Epithelial cell of proximal tubule (primary cell): Measurements from ENCODE around the gene FBXL22. TPM values are rescaled to one million over a fixed set of nuclear protein-coding genes. Genes with fewer than 3 reads are reported as not detected.

Source experiments
- DNase-seq: peaks from one replicate; pipeline ENCODE4 v3.0.0-alpha.2; 2011; ENCODE audit warnings: low read depth
- H3K4me3 ChIP-seq: 2 replicates; pipeline ENCODE4 v1.5.1; 2011; ENCODE audit warnings: low read depth, mild to moderate bottlenecking, low read length
- CTCF ChIP-seq: conservative IDR thresholded peaks from 2 replicates; pipeline ENCODE4 v1.5.1; 2012; ENCODE audit warnings: low read depth, mild to moderate bottlenecking, low read length
- total RNA-seq: library from RNA; depleted of rRNA; stranded (reverse); fragments of >200 nt; gene quantifications from 2 replicates; pipeline ENCODE4 v1.2.3, GENCODE V29; 2015

Gene FBXL22
- total RNA-seq, 1 donor from 2014 or later: not detected

- TF ChIP-seq CTCF: no peak
- no peak for DNase-seq
- no peak overlapping the region for H3K4me3 ChIP-seq
These were observed 5.4 kb downstream of the FBXL22 start for GRCh38 chr15:63602595-63602994.

- TF ChIP-seq CTCF: no peak
- DNase-seq: no peak
- H3K4me3 ChIP-seq: no peak overlapping the region
These were observed 6.3 kb downstream of the FBXL22 start for GRCh38 chr15:63603516-63603915.

- no peak for DNase-seq
- H3K4me3 ChIP-seq: no peak overlapping the region
- TF ChIP-seq CTCF: no peak
These were observed 7.1 kb downstream of the FBXL22 start for GRCh38 chr15:63604281-63604680.

- H3K4me3 ChIP-seq: no peak overlapping the region
- DNase-seq: no peak
- no peak for TF ChIP-seq CTCF
These were observed 7.8 kb downstream of the FBXL22 start for GRCh38 chr15:63605036-63605435.

- no peak overlapping the region for H3K4me3 ChIP-seq
- no peak for DNase-seq
- TF ChIP-seq CTCF: no peak
These were observed 8.6 kb downstream of the FBXL22 start for GRCh38 chr15:63605816-63606215.

GRCh38 chr15:63606308-63606707 lies 9.1 kb downstream of the FBXL22 start:
- DNase-seq: no peak
- no peak for TF ChIP-seq CTCF
- no peak overlapping the region for H3K4me3 ChIP-seq

- TF ChIP-seq CTCF: no peak
- no peak overlapping the region for H3K4me3 ChIP-seq
- no peak for DNase-seq
These were observed 11.8 kb downstream of the FBXL22 start for GRCh38 chr15:63608989-63609388.
